ENCODE data around the gene DNAJC13.

The DNAJC13 gene

GRCh38 chr3:132564070-132564465 lies 146.8 kb downstream of the DNAJC13 start:
- ATAC-seq (ENCODE audit: insufficient read depth, low read depth), result no peak
- Histone ChIP-seq H4K20me1 (ENCODE audit: insufficient read depth, low read length) (no peaks in the 10 kb centered on the region), H2AFZ (ENCODE audit: low read depth, low read length) (no peak overlapping the region), H3K9ac (ENCODE audit: low read depth, low read length) (no peak overlapping the region), H3K4me2 (ENCODE audit: insufficient read depth, low read length) (no peak overlapping the region), H3K4me1 (ENCODE audit: insufficient read depth, low read length) (no peaks in the 10 kb centered on the region), H3K4me3 (ENCODE audit: low read depth in 1 of 2, low read length in 2 of 2) (no peak overlapping the region), H3K79me2 (ENCODE audit: insufficient read depth, low read length) (no peaks in the 10 kb centered on the region), H3K27me3 (ENCODE audit: insufficient read depth, low read length, poor library complexity) (no peaks in the 10 kb centered on the region), H3K36me3 (ENCODE audit: insufficient read depth, low read length) (no peaks in the 10 kb centered on the region), H3K9me3 (ENCODE audit: insufficient read depth, low read length, severe bottlenecking) (no peaks in the 10 kb centered on the region), H3K27ac (ENCODE audit: low read length) (no peak overlapping the region)
- no peak for DNase-seq
- TF ChIP-seq CTCF (IDR thresholded peaks at IDR 0.05; ENCODE audit: borderline replicate concordance, extremely low read depth, low read length, poor library complexity, severe bottlenecking), result no peak
- no peak for TF ChIP-seq EZH2 (IDR thresholded peaks at IDR 0.05; ENCODE audit: borderline replicate concordance, low read depth, low read length, severe bottlenecking)

- no peak for TF ChIP-seq EZH2 (IDR thresholded peaks at IDR 0.05; ENCODE audit: borderline replicate concordance, low read depth, low read length, severe bottlenecking)
- no peak for TF ChIP-seq CTCF (IDR thresholded peaks at IDR 0.05; ENCODE audit: borderline replicate concordance, extremely low read depth, low read length, poor library complexity, severe bottlenecking)
- H3K27me3 ChIP-seq (ENCODE audit: insufficient read depth, low read length, poor library complexity), result no peaks in the 10 kb centered on the region
- no peak overlapping the region for H3K27ac ChIP-seq (ENCODE audit: low read length)
These were observed 151.1 kb downstream of the DNAJC13 start for GRCh38 chr3:132568422-132568821.

GRCh38 chr3:132569153-132569552 lies 151.9 kb downstream of the DNAJC13 start:
- no peak overlapping the region for H3K27ac ChIP-seq (ENCODE audit: low read length)
- ATAC-seq (ENCODE audit: insufficient read depth, low read depth) (no peak), DNase-seq (no peak)
- H3K79me2 ChIP-seq (ENCODE audit: insufficient read depth, low read length), result no peaks in the 10 kb centered on the region
- H3K9ac ChIP-seq (ENCODE audit: low read depth, low read length), result no peak overlapping the region
- no peak overlapping the region for H2AFZ ChIP-seq (ENCODE audit: low read depth, low read length)
- H3K27me3 ChIP-seq (ENCODE audit: insufficient read depth, low read length, poor library complexity), result no peaks in the 10 kb centered on the region
- H3K4me1 ChIP-seq (ENCODE audit: insufficient read depth, low read length), result no peaks in the 10 kb centered on the region
- no peak for TF ChIP-seq CTCF (IDR thresholded peaks at IDR 0.05; ENCODE audit: borderline replicate concordance, extremely low read depth, low read length, poor library complexity, severe bottlenecking)
- TF ChIP-seq EZH2 (IDR thresholded peaks at IDR 0.05; ENCODE audit: borderline replicate concordance, low read depth, low read length, severe bottlenecking), result no peak
- H4K20me1 ChIP-seq (ENCODE audit: insufficient read depth, low read length), result no peaks in the 10 kb centered on the region
- no peaks in the 10 kb centered on the region for H3K9me3 ChIP-seq (ENCODE audit: insufficient read depth, low read length, severe bottlenecking)
- no peak overlapping the region for H3K4me3 ChIP-seq (ENCODE audit: low read depth in 1 of 2, low read length in 2 of 2)
- H3K4me2 ChIP-seq (ENCODE audit: insufficient read depth, low read length), result no peak overlapping the region
- H3K36me3 ChIP-seq (ENCODE audit: insufficient read depth, low read length), result peaks cover 5% of the 10 kb centered on the region; the same call in 1 of the 2 replicates

More at GRCh38 chr3:132568422-132568821, 151.1 kb downstream of the DNAJC13 start:
- ATAC-seq (ENCODE audit: insufficient read depth, low read depth) (no peak), DNase-seq (no peak)
- H3K36me3 ChIP-seq (ENCODE audit: insufficient read depth, low read length), result peaks cover 5% of the 10 kb centered on the region; the same call in 1 of the 2 replicates
- no peaks in the 10 kb centered on the region for H3K79me2 ChIP-seq (ENCODE audit: insufficient read depth, low read length)
- no peak overlapping the region for H3K4me3 ChIP-seq (ENCODE audit: low read depth in 1 of 2, low read length in 2 of 2)
- H3K4me1 ChIP-seq (ENCODE audit: insufficient read depth, low read length), result no peaks in the 10 kb centered on the region
- no peak overlapping the region for H3K9ac ChIP-seq (ENCODE audit: low read depth, low read length)
- H3K9me3 ChIP-seq (ENCODE audit: insufficient read depth, low read length, severe bottlenecking), result no peaks in the 10 kb centered on the region
- no peak overlapping the region for H2AFZ ChIP-seq (ENCODE audit: low read depth, low read length)
- H4K20me1 ChIP-seq (ENCODE audit: insufficient read depth, low read length), result no peaks in the 10 kb centered on the region
- H3K4me2 ChIP-seq (ENCODE audit: insufficient read depth, low read length), result no peak overlapping the region

GRCh38 chr3:132569580-132569979 lies 152.3 kb downstream of the DNAJC13 start:
- H3K4me3 ChIP-seq (ENCODE audit: low read depth in 1 of 2, low read length in 2 of 2), result no peak overlapping the region
- H3K36me3 ChIP-seq (ENCODE audit: insufficient read depth, low read length), result peaks cover 5% of the 10 kb centered on the region; the same call in 1 of the 2 replicates
- H3K9ac ChIP-seq (ENCODE audit: low read depth, low read length), result no peak overlapping the region
- no peak overlapping the region for H3K27ac ChIP-seq (ENCODE audit: low read length)
- H3K4me1 ChIP-seq (ENCODE audit: insufficient read depth, low read length), result no peaks in the 10 kb centered on the region
- DNase-seq (no peak), ATAC-seq (ENCODE audit: insufficient read depth, low read depth) (no peak)
- H3K79me2 ChIP-seq (ENCODE audit: insufficient read depth, low read length), result no peaks in the 10 kb centered on the region
- H4K20me1 ChIP-seq (ENCODE audit: insufficient read depth, low read length), result no peaks in the 10 kb centered on the region
- H2AFZ ChIP-seq (ENCODE audit: low read depth, low read length), result no peak overlapping the region
- H3K9me3 ChIP-seq (ENCODE audit: insufficient read depth, low read length, severe bottlenecking), result no peaks in the 10 kb centered on the region
- H3K27me3 ChIP-seq (ENCODE audit: insufficient read depth, low read length, poor library complexity), result no peaks in the 10 kb centered on the region
- H3K4me2 ChIP-seq (ENCODE audit: insufficient read depth, low read length), result no peak overlapping the region
- TF ChIP-seq EZH2 (IDR thresholded peaks at IDR 0.05; ENCODE audit: borderline replicate concordance, low read depth, low read length, severe bottlenecking) (no peak), CTCF (IDR thresholded peaks at IDR 0.05; ENCODE audit: borderline replicate concordance, extremely low read depth, low read length, poor library complexity, severe bottlenecking) (no peak)
